A673 (cell line): ENCODE results near the gene STAT6. TPM values are rescaled to one million over a fixed set of nuclear protein-coding genes. Genes with fewer than 3 reads are reported as not detected.
A peak's percentile ranks its signal among the peaks of the same experiment; 100 is the strongest.

Experiments used
- BruUV-seq: library from RNA; stranded (reverse); fragments of 400-500 nt; replicated peaks from 2 replicates; lab custom pipeline; 2021; lab: Mats Ljungman, UMichigan
- CTCF ChIA-PET: fragments of 300-600 bp; sonication (Branson Sonifier 250); formaldehyde crosslinking; loops from one replicate; lab custom pipeline; 2022; ENCODE audit warnings: antibody characterized with exemption; lab: Charles Lee
- POLR2A ChIA-PET: fragments of 300-600 bp; sonication (Branson Sonifier 250); formaldehyde crosslinking; loops from one replicate; lab custom pipeline; 2022; ENCODE audit warnings: antibody characterized with exemption; ENCODE audit not compliant: low non-redundant PET; lab: Charles Lee
- DNase-seq: peaks from one replicate; pipeline ENCODE4 v3.0.0-alpha.2; 2015; ENCODE audit warnings: low spot score
- H3K27ac ChIP-seq: fragments of 200-600 bp; sonication (generic); 2 replicates; pipeline ENCODE4 v1.5.1; 2016; ENCODE audit warnings: mixed run types, low read depth, mild to moderate bottlenecking, mixed read lengths, antibody characterized with exemption, low read length; ENCODE audit not compliant: poor library complexity, severe bottlenecking
- H3K27me3 ChIP-seq: fragments of 200-600 bp; sonication (generic); replicated peaks from 2 replicates; pipeline ENCODE4 v1.6.1; 2017; ENCODE audit warnings: mixed run types, low read depth, mild to moderate bottlenecking, mixed read lengths, antibody characterized with exemption, low read length; ENCODE audit not compliant: insufficient read depth, poor library complexity
- H3K36me3 ChIP-seq: fragments of 200-600 bp; sonication (generic); 2 replicates; pipeline ENCODE4 v1.6.1; 2016; ENCODE audit warnings: mixed run types, mild to moderate bottlenecking, mixed read lengths, antibody characterized with exemption, low read length; ENCODE audit not compliant: insufficient read depth, poor library complexity, severe bottlenecking
- H3K4me1 ChIP-seq: fragments of 200-600 bp; sonication (generic); 2 replicates; pipeline ENCODE4 v1.6.1; 2017; ENCODE audit warnings: mixed run types, mild to moderate bottlenecking, mixed read lengths, antibody characterized with exemption, low read length; ENCODE audit not compliant: insufficient read depth, poor library complexity, severe bottlenecking
- H3K4me3 ChIP-seq: fragments of 200-600 bp; sonication (generic); 2 replicates; pipeline ENCODE4 v1.5.1; 2016; ENCODE audit warnings: low read depth, mixed run types, mild to moderate bottlenecking, mixed read lengths, low read length; ENCODE audit not compliant: poor library complexity, severe bottlenecking
- H3K9me3 ChIP-seq: fragments of 200-600 bp; sonication (generic); 2 replicates; pipeline ENCODE4 v1.6.1; 2016; ENCODE audit warnings: mixed run types, low read depth, mild to moderate bottlenecking, mixed read lengths, antibody characterized with exemption, low read length; ENCODE audit not compliant: poor library complexity, severe bottlenecking
- CTCF ChIP-seq: fragments of 300-800, 200-600 bp; sonication (generic); conservative IDR thresholded peaks from 2 replicates; pipeline ENCODE4 v1.5.1; 2017; ENCODE audit warnings: low read depth, mild to moderate bottlenecking, antibody characterized with exemption, low read length, moderate library complexity, mixed read lengths
- EZH2 ChIP-seq: fragments of 200-600 bp; sonication (generic); IDR thresholded peaks from 2 replicates; pipeline ENCODE4 v1.6.1; 2017; ENCODE audit warnings: borderline replicate concordance, low read depth, mild to moderate bottlenecking, mixed read lengths, antibody characterized with exemption, low read length; ENCODE audit not compliant: poor library complexity, severe bottlenecking
- intact Hi-C: fragments of 100-400 bp; cut with micrococcal nuclease; formaldehyde crosslinking; loops from one replicate; pipeline ENCODE4 v1.10.0; 2022; ENCODE audit not compliant: unreplicated experiment
- total RNA-seq: library from RNA; stranded (reverse); gene quantifications from 2 replicates; pipeline ENCODE4 v1.2.3, GENCODE V29; 2021

Gene STAT6
- total RNA-seq, 1 experiment from 2014 or later = 111 TPM

- ChIA-PET POLR2A (no interaction called here), CTCF (no interaction called here)
- no TSS peak for BruUV-seq
- intact Hi-C loops = no loop called here
- peaks cover 51% of the 10 kb centered on the region for H3K36me3 ChIP-seq
- H3K4me1 ChIP-seq = peaks cover 4% of the 10 kb centered on the region
- TF ChIP-seq CTCF = no peak
- no peak for TF ChIP-seq EZH2
- H3K27ac ChIP-seq = no peak overlapping the region
- no peak for DNase-seq
- H3K27me3 ChIP-seq = no peaks in the 10 kb centered on the region
- no peak overlapping the region for H3K4me3 ChIP-seq
- no peaks in the 10 kb centered on the region for H3K9me3 ChIP-seq
These were observed 9.1 kb downstream of the STAT6 start for GRCh38 chr12:57101892-57102695.

- Histone ChIP-seq H3K4me3 (no peak overlapping the region), H3K4me1 (peaks cover 5% of the 10 kb centered on the region), H3K27ac (peak overlapping the region; percentile 8), H3K9me3 (no peaks in the 10 kb centered on the region), H3K27me3 (no peaks in the 10 kb centered on the region), H3K36me3 (peaks cover 51% of the 10 kb centered on the region)
- BruUV-seq = no TSS peak
- DNase-seq = no peak
- TF ChIP-seq CTCF (no peak), EZH2 (no peak)
- POLR2A ChIA-PET = interaction anchor here (0.6 kb wide), 1 partner anchor 24 kb away, joined by 3 read pairs; no protein-coding TSS in a partner anchor
- intact Hi-C loops = no loop called here
- CTCF ChIA-PET = interaction anchor here (0.7 kb wide), 1 partner anchor 12 kb away, joined by 3 read pairs; the partner anchor contains the start of gene STAT6
These were observed 11.4 kb downstream of the STAT6 start for GRCh38 chr12:57099766-57100165.

- Histone ChIP-seq H3K36me3 (peaks cover 57% of the 10 kb centered on the region), H3K27me3 (no peaks in the 10 kb centered on the region), H3K4me3 (no peak overlapping the region), H3K9me3 (no peaks in the 10 kb centered on the region), H3K27ac (peak overlapping the region; percentile 9), H3K4me1 (peaks cover 11% of the 10 kb centered on the region)
- CTCF ChIA-PET = no interaction called here
- no peak for DNase-seq
- no TSS peak for BruUV-seq
- intact Hi-C loops = no loop called here
- POLR2A ChIA-PET = interaction anchor here (0.6 kb wide), 1 partner anchor 25 kb away, joined by 3 read pairs; no protein-coding TSS in a partner anchor
- no peak for TF ChIP-seq CTCF
- TF ChIP-seq EZH2 = no peak
These were observed 12.0 kb downstream of the STAT6 start for GRCh38 chr12:57099047-57099714.
